ENCODE results near the gene SFR1.
A peak's percentile ranks its signal among the peaks of the same experiment; 100 is the strongest.

SFR1 gene

GRCh38 chr10:104104926-104105325 is 17.0 kb upstream of the SFR1 start:
- no peak for DNase-seq (ENCODE audit: low read depth, low spot score)

GRCh38 chr10:104109908-104110662 is 11.9 kb upstream of the SFR1 start:
- DNase-seq (ENCODE audit: low read depth, low spot score): no peak

DNA sequence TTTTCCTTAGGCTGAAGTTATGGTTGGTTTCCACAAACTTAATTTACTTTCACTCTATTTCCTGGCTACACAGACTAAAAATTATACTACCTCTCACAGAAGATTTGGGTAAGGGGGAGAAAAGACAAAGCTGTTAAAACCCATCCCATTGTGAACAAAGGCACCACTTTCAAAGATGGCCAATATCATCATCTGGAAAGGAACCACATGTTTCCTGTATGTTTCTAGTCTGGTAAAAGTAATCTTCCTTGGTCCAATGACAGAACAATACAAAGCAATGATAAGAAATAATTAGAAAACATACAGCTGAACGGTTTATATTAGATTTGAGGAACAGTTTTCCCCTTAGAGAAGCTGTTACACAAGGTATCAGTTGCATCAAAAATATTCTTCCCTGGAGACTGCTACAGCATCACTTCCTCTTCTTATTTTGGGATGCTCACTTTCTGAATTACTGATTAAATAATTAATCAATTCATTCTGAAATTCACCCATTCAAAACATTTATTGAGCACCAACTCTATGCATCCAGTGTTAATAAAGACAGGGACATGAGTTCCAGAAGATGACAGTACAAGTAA is 8.5 kb upstream of the SFR1 start:
- no peak for DNase-seq (ENCODE audit: low read depth, low spot score)

DNA sequence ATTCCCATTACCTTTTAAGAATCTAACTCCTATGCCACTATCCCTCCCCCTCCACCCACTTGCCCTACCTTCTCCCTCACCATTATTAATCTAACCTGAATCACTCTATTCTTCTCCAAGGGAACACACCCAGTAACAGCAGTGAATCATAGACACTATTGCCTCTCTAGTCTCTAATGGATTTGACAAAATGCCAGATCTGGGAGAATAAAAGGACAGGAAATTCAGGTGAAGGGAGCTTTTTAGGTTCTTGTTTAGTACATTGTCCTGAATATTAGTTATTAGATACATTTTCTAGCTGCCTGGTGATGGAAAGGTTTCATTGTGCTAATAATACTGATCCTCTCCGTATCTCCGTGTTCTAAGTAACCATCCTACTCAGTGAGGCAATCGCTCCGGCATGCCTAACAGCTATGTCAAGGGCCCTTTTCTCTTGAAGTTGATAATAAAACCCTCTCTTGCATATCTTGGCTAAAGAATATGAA is 4.1 kb upstream of the SFR1 start:
- no peak for DNase-seq (ENCODE audit: low read depth, low spot score)

GRCh38 chr10:104119996-104120395 is 2.0 kb upstream of the SFR1 start:
- no peak for DNase-seq (ENCODE audit: low read depth, low spot score)

GRCh38 chr10:104120512-104120902 is 1.5 kb upstream of the SFR1 start:
- DNase-seq (ENCODE audit: low read depth, low spot score): no peak

DNA sequence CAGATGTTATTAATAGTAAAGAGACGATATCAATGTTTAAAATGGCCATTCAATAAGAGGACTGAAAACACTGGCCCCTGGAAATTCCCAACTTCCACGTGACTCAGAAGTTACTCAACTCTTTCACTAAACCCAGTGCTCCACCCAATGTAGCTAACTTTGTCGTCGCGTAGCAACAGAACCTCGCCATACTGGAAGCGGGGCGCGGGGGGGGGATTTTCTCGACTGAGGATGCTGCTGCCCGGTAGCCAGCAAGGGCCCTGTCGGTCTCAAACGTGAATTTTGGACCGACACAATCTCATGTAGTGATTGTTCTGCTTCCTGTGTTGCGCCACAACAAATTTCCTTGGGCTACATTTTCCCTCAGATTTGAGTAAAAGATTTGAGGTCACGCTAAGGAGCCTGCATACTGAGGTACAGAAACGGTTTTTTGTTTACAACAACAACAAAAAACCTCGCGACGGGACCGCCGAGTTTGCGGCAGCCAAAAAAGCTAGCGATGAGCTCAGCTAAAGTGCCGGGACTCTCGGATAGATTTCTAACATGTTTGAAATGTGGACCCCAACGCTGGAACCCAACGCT is 977 bp upstream of the SFR1 start:
- DNase-seq (ENCODE audit: low read depth, low spot score): peak; percentile 59

DNA sequence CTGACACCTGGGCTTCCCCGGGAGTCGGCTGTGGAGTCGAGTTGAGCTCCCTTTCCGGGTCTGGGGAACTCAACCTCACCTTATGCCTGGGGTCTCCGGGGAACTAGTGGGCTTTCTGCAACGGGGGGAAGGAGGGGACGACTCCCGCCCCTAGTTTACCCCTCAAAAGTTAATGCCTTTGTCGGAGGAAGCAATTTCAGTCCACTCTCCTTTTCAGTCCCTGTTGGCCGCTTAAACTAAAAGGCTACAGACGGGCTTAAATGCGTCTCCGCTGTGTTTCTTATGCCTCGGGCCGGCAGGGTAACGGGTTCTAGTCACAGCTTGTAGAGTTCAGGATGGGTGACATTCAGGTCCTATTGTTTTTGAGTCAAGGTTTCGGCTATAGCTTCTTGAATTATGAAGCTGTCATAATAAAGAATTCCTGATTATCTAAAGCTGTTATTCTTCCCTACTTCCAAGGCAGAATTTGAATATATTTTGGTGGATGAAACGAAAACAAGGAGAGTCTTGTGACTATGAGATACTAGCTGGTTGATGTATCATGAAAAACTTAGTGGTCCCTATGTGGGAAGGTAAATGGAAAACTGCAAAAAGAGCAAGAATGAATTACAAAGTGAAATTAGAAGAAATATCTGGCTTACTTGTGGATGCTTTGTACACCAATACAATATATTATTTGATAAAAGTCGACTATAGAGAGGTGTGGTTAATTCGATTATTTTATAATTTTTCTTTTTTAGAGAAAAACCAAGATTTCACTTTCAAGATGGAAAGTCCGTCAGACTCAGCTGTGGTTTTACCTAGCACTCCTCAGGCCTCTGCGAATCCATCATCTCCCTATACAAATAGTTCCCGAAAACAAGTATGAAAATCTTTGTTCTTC is 495 bp downstream of the SFR1 start:
- DNase-seq (ENCODE audit: low read depth, low spot score): no peak

- no peak for DNase-seq (ENCODE audit: low read depth, low spot score)
Observed at GRCh38 chr10:104123397-104123796, 1.4 kb downstream of the SFR1 start.

DNA sequence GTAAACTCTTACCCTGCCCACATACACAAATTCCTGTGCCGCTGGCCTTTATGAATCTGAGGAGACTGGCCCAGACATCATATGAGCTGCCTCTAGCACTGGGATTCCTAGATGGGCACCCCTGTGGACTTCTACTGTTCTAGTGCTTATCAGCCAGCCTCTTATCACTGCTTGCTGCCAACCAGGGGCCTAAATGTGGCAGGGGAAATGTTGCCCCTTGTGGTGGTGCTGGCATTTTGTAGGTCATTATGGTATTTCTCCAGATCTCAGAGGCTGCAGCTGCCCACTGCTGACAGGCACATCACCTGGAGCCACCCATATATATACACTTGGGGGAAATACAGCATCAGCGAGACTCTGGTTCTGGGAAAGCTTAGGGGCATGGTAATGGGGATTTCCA is 5.4 kb downstream of the SFR1 start:
- no peak for DNase-seq (ENCODE audit: low read depth, low spot score)

- no peak for DNase-seq (ENCODE audit: low read depth, low spot score)
Observed at GRCh38 chr10:104128214-104128613, 6.2 kb downstream of the SFR1 start.

GRCh38 chr10:104130041-104130440 is 8.1 kb downstream of the SFR1 start:
- DNase-seq (ENCODE audit: low read depth, low spot score): no peak

DNA sequence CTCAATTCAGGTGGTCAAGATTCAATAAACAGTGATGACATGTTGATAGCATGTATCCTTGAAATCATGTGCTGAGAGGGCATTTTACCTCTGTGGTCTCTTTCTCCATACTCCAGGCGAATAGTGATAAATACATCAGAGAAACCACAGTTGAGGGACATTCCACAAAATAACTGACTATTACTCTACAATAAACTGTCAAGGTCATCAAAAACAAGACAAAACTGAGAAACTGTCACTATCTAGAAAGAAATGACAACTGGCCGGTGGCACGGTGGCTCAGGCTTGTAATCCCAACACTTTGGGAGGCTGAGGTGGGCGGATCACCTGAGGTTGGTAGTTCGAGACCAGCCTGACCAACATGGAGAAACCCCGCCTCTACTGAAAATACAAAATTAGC is 16.2 kb downstream of the SFR1 start:
- DNase-seq (ENCODE audit: low read depth, low spot score): no peak

DNA sequence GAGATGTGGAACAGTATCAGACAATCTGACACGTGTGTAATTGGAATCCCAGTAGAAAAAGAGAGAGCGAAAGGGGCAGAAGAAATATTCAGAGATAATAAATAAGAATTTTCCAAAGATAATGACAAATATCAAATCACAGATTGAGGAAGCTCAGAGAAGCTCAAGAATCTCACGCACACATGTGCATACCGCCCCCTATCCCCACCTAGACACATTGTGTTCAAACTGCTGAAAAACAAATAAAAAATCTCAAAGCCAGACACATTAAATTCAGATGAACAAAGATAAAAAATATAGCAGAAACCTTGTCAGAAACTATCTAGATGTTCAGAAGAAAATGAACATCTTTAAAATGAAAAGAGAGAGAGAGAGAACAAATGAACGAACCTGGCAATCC is 17.2 kb downstream of the SFR1 start:
- DNase-seq (ENCODE audit: low read depth, low spot score): no peak

DNA sequence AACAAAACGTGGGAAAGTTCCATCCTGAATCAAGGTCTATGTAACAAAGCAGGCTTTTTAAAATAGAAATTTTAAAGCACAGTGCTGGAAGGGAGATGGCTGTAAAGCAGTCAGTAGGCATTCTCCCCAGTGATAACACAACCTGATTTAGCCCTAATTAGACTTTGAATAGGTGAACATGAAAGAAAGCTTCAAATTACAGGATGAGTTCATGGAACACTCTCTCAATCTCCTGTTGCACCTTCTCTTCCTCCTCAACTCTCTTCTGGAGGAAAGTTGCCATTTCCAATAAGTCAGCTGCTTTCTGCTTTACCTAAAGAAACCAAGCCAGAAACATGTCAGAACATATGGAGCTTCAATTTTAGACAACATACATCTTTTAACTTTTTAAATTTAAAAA is 20.1 kb downstream of the SFR1 start:
- DNase-seq (ENCODE audit: low read depth, low spot score): no peak

DNA sequence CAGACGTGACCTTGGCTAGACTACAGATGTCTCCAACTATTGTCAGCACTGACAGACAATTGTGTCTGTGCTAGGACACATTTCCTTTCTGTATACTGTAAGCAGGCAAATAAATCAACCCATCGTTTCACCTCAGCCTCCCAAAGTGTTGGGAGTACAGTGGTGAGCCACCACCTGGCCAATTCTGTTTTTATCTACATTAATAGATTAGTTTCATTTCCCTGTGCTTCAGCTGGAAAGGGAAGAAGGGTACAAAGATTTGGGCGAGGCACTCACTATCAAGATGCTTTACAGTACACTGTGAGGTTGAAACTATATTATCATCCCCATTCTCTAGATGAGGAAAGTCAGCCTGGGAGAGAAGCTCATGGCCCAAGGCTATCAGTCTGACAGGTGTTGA is 21.9 kb downstream of the SFR1 start:
- no peak for DNase-seq (ENCODE audit: low read depth, low spot score)

- DNase-seq (ENCODE audit: low read depth, low spot score): no peak
Observed at GRCh38 chr10:104144931-104145330, 23.0 kb downstream of the SFR1 start.

- DNase-seq (ENCODE audit: low read depth, low spot score): no peak
Observed at GRCh38 chr10:104146882-104147281, 24.9 kb downstream of the SFR1 start.

GRCh38 chr10:104150139-104150538 is 28.2 kb downstream of the SFR1 start:
- no peak for DNase-seq (ENCODE audit: low read depth, low spot score)

- no peak for DNase-seq (ENCODE audit: low read depth, low spot score)
Observed at GRCh38 chr10:104151737-104152136, 29.8 kb downstream of the SFR1 start.

GRCh38 chr10:104155591-104155990 is 33.6 kb downstream of the SFR1 start:
- no peak for DNase-seq (ENCODE audit: low read depth, low spot score)

GRCh38 chr10:104170610-104171254 is 48.8 kb downstream of the SFR1 start:
- DNase-seq (ENCODE audit: low read depth, low spot score): no peak
